ENCODE results near the gene FOXO4.

GRCh38 chrX:71118032-71118984 lies 22.7 kb downstream of the FOXO4 start, which contains the start of gene MED12:
- TF ChIP-seq CTCF (IDR thresholded peaks at IDR 0.05; ENCODE audit: low read length), result no peak
- no peak for TF ChIP-seq EZH2 (optimal IDR thresholded peaks at IDR 0.05; ENCODE audit: low read depth, low read length)

Data from MM.1S (cell line).